NB4 (cell line): Measurements from ENCODE around the gene PTPN1.

Source experiments
- DNase-seq: peaks from one replicate; pipeline ENCODE4 v3.0.0; 2010; ENCODE audit warnings: low read depth
- H3K4me3 ChIP-seq: one replicate; pipeline ENCODE4 v1.5.1; 2011; ENCODE audit warnings: mild to moderate bottlenecking, low read depth, low read length, moderate library complexity
- CTCF ChIP-seq: IDR thresholded peaks from one replicate; pipeline ENCODE4 v1.5.1; 2012; ENCODE audit warnings: low read depth, low read length
- MAX ChIP-seq: IDR thresholded peaks from 2 replicates; pipeline ENCODE4 v1.6.1; 2011; ENCODE audit warnings: low read depth, low read length
- MYC ChIP-seq: IDR thresholded peaks from 2 replicates; pipeline ENCODE4 v1.6.1; 2011; ENCODE audit warnings: low read depth, low read length
- POLR2A ChIP-seq: IDR thresholded peaks from 2 replicates; pipeline ENCODE4 v1.6.1; 2011; ENCODE audit warnings: mild to moderate bottlenecking; ENCODE audit not compliant: insufficient read length; ENCODE audit errors: extremely low read depth

Gene PTPN1

GRCh38 chr20:50628853-50629669, 118.9 kb downstream of the PTPN1 start:
- peak; percentile 60 for DNase-seq
- TF ChIP-seq MAX (no peak), MYC (no peak), CTCF (no peak), POLR2A (no peak)
- H3K4me3 ChIP-seq, result no peak overlapping the region

GRCh38 chr20:50629670-50630045, 119.5 kb downstream of the PTPN1 start:
- TF ChIP-seq POLR2A (no peak), MYC (no peak)
- no peak for DNase-seq
- no peak overlapping the region for H3K4me3 ChIP-seq

DNA sequence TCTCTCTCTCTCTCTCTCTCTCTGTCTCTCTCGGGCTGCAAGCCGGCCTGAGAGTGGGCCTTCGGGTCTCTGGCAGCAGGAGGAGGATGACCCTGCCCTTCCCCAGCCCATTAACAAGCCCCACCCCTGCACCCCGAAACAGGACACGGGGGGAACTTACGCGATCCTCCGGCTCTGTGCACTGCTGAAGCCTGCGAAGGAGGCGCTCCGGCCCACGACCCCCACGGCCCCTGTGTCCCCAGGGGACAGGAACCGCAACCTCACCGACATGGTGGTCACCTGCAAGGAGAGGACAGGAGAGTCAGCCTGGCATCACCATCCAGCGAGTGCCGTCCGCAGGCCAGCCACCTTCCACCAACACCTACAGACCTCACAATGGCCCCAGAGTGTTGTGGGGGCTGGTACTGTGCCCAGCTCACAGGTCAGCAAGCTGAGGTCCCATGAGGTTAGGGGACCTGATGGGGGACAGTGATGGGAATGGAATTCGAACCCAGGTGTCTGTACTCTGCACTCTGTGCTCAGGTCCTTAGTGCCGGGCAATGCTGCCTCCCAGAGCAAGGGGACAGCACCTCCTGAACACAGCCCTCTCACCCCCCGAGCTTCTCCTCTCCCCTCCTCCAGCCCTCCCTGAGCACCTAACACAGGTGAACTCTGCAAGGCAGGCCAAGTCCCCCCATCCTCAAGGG, 120.5 kb downstream of the PTPN1 start:
- no peak for TF ChIP-seq CTCF
- no peak for TF ChIP-seq MYC
- TF ChIP-seq POLR2A, result no peak
- TF ChIP-seq MAX, result no peak
- DNase-seq, result no peak
- no peak overlapping the region for H3K4me3 ChIP-seq

DNA sequence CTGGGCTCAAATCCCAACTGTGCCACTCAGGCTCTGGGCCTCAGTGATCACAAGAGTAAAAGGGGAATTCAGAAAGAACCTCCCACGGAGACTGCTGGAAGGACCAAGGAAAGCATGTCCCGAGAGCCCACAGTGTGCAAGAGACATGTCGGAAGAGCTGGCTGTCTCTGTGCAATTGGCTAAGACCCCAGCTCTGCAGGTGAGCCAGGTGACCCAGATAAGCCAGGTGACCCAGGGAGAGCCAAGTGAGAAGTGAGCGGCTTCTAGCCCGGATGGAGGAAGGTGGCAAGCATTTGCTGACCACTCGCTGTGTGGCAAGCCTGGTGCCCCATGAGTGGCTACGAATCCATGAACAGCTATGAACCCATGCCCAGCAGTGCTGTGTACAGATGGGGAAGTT, 122.1 kb downstream of the PTPN1 start:
- no peak overlapping the region for H3K4me3 ChIP-seq
- no peak for DNase-seq
- TF ChIP-seq POLR2A (no peak), MAX (no peak), MYC (no peak), CTCF (no peak)

GRCh38 chr20:50632701-50633100, 122.5 kb downstream of the PTPN1 start:
- TF ChIP-seq CTCF, result no peak
- no peak for DNase-seq
- H3K4me3 ChIP-seq, result no peak overlapping the region

- no peak for DNase-seq
- TF ChIP-seq MYC (no peak), POLR2A (no peak), MAX (no peak), CTCF (no peak)
- no peak overlapping the region for H3K4me3 ChIP-seq
Measured at GRCh38 chr20:50633361-50633760, 123.2 kb downstream of the PTPN1 start.
